ENCODE results near the gene XPO4. TPM values are rescaled to one million over a fixed set of nuclear protein-coding genes. Genes with fewer than 3 reads are reported as not detected.
"Not testable (repeated sequence)": the region's sequence is repeated elsewhere in the genome, so short reads cannot be mapped to it uniquely, and the experiment has no call there.

XPO4 gene
- total RNA-seq, 1 donor from 2014 or later: 25.5 TPM

DNA sequence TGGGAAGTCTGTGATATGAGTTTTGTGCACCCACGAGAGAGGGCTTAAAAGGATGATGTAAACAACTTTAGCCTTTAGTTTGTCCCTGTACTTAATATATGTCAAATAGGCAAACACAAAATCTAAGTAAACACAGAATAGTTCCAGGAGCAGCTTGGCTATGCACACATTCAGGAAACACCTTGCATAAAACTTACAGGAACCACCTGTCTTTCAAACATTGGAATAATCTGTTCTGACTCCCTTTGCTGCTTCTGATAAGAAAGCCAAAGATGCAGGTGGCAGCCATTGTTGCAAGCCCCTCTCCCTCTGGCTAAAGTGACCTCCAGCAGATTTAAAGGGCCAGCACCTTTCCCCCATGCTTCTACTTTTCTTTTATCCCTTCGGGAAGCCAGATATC lies 133.5 kb downstream of the XPO4 start:
- Mint-ChIP-seq H3K4me3 (ENCODE audit: low read depth) (no peak overlapping the region), H3K36me3 (ENCODE audit: low read depth) (peaks cover 56% of the 10 kb centered on the region), H3K27ac (no peak overlapping the region), H3K27me3 (ENCODE audit: low read depth) (no peaks in the 10 kb centered on the region), H3K4me1 (ENCODE audit: low read depth) (peaks cover 13% of the 10 kb centered on the region), H3K9me3 (peaks cover 39% of the 10 kb centered on the region)
- DNase-seq (ENCODE audit: low spot score): no peak
- intact Hi-C loops (cut with micrococcal nuclease): no loop called here

DNA sequence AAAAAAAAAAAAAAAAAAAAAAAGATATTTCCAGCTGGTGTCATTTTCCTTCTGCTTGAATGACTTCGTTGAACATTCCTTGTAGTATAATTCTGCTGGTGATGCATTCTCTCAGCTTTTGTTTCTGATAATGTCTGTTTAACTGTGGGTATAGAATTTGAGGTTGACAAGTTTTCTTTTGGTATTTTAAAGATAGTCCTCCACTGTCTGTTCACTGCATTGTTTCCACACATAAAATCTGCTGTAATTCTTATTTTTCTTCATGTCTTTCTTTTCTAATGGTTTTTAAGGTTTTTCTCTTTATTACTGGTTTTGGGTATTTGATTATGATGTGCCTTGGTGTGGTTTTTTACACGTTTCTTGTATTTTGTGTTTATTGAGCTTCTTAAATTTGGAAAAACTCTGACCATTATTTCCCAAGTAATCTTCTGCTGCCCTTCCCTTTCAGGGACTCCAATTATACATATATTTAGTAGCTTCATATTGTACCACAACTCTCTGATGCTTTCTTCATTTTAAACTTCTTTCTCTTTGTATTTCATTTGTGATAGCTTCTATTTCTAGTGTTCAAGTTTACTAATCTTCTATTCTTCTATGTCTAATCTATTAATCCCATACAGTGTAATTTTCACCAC lies 135.1 kb downstream of the XPO4 start:
- intact Hi-C loops (cut with micrococcal nuclease): no loop called here
- Mint-ChIP-seq H3K9me3 (peaks cover 39% of the 10 kb centered on the region), H3K27me3 (ENCODE audit: low read depth) (no peaks in the 10 kb centered on the region), H3K4me3 (ENCODE audit: low read depth) (no peak overlapping the region), H3K27ac (no peak overlapping the region), H3K4me1 (ENCODE audit: low read depth) (peaks cover 6% of the 10 kb centered on the region), H3K36me3 (ENCODE audit: low read depth) (peaks cover 49% of the 10 kb centered on the region)
- no peak for DNase-seq (ENCODE audit: low spot score)

DNA sequence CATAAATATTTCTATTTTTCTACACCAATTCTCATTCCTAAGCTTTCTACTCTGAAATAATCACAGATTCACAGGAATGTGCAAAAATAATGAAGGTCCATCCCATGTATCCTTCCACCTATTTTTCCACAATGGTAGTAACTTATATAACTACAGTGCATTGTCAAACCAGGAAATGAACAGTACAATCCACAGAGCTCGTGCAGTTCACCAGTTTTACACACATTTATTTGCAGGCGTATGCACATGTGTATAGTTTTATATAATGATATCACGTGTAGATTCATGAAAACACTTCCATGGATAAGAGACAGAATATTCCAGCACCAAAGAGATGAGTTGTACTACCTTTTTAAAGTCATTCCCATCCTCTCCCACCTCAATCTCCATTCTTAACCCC lies 141.7 kb downstream of the XPO4 start:
- no peaks in the 10 kb centered on the region for H3K4me1 Mint-ChIP-seq (ENCODE audit: low read depth)
- no peak for DNase-seq (ENCODE audit: low spot score)
- no peak overlapping the region for H3K4me3 Mint-ChIP-seq (ENCODE audit: low read depth)
- peaks cover 25% of the 10 kb centered on the region for H3K9me3 Mint-ChIP-seq
- no peaks in the 10 kb centered on the region for H3K27me3 Mint-ChIP-seq (ENCODE audit: low read depth)
- no peak overlapping the region for H3K27ac Mint-ChIP-seq
- intact Hi-C loops (cut with micrococcal nuclease): no loop called here
- peaks cover 23% of the 10 kb centered on the region for H3K36me3 Mint-ChIP-seq (ENCODE audit: low read depth)

DNA sequence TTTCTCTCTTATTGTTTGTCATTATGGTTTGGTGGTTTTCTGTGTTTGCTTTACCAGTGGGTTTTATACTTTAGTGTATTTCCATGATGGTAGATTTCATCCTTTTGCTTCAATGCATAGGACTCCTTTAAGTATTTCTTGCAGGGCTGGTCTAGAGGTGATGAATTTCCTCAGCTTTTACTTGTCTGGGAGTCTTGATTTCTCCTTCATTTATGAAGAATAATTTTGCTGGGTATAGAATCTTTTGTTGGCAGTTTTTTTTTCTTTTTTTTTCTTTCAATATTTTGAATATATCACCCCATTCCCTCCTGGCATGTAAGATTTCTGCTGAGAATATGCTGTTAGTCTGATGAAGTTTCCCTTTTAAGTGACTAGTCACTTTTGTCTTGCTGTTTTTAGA lies 148.5 kb downstream of the XPO4 start:
- Mint-ChIP-seq H3K36me3 (ENCODE audit: low read depth) (peaks cover 45% of the 10 kb centered on the region), H3K4me3 (ENCODE audit: low read depth) (no peak overlapping the region), H3K4me1 (ENCODE audit: low read depth) (no peaks in the 10 kb centered on the region), H3K27ac (no peak overlapping the region), H3K27me3 (ENCODE audit: low read depth) (no peaks in the 10 kb centered on the region), H3K9me3 (peaks cover 72% of the 10 kb centered on the region)
- intact Hi-C loops (cut with micrococcal nuclease): no loop called here
- DNase-seq (ENCODE audit: low spot score): no peak

DNA sequence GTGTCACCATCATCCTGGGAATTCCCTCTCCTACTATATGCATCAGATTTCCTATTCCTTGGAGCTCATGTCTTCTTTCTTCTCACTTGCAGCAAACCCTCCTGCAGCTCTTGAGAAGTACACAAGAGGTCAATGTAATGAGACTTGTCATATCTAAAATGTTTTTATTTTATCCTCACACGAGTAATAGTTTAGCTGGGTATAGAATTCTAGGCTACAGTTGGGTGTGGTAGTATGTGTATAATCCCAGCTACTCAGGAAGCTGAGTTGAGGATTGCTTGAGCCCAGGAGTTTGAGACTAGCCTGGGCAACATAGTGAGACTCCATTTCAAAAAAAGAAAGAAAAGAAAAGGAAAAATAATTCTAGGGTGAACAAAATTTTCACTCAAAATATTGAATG lies 153.2 kb downstream of the XPO4 start:
- DNase-seq (ENCODE audit: low spot score): no peak
- no peak overlapping the region for H3K27ac Mint-ChIP-seq
- peaks cover 35% of the 10 kb centered on the region for H3K36me3 Mint-ChIP-seq (ENCODE audit: low read depth)
- intact Hi-C loops (cut with micrococcal nuclease): no loop called here
- H3K4me3 Mint-ChIP-seq (ENCODE audit: low read depth): no peak overlapping the region
- peaks cover 69% of the 10 kb centered on the region for H3K9me3 Mint-ChIP-seq
- no peaks in the 10 kb centered on the region for H3K27me3 Mint-ChIP-seq (ENCODE audit: low read depth)
- no peaks in the 10 kb centered on the region for H3K4me1 Mint-ChIP-seq (ENCODE audit: low read depth)

DNA sequence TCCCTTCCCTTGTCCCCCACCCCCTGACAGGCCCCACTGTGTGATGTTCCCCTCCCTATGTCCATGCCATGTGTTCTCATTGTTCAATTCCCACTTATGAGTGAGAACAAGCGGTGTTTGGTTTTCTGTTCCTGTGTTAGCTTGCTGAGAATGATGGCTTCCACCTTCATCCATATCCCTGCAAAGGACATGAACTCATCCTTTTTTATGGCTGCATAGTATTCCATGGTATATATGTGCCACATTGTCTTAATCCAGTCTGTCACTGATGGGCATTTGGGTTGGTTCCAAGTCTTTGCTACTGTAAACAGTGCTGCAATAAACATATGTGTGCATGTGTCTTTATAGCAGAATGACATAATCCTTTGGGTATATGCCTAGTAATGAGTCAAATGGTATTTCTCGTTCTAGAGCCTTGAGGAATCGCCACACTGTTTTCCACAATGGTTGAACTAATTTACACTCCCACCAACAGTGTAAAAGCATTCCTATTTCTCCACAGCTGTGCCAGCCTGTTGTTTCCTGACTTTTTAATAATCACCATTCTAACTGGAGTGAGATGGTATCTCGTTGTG lies 158.6 kb downstream of the XPO4 start:
- peaks cover 15% of the 10 kb centered on the region for H3K36me3 Mint-ChIP-seq (ENCODE audit: low read depth)
- DNase-seq (ENCODE audit: low spot score); intact Hi-C loops (cut with micrococcal nuclease); H3K4me1 Mint-ChIP-seq (ENCODE audit: low read depth); H3K4me3 Mint-ChIP-seq (ENCODE audit: low read depth); H3K27ac Mint-ChIP-seq; H3K27me3 Mint-ChIP-seq (ENCODE audit: low read depth): not testable (repeated sequence)
- peaks cover 20% of the 10 kb centered on the region for H3K9me3 Mint-ChIP-seq

DNA sequence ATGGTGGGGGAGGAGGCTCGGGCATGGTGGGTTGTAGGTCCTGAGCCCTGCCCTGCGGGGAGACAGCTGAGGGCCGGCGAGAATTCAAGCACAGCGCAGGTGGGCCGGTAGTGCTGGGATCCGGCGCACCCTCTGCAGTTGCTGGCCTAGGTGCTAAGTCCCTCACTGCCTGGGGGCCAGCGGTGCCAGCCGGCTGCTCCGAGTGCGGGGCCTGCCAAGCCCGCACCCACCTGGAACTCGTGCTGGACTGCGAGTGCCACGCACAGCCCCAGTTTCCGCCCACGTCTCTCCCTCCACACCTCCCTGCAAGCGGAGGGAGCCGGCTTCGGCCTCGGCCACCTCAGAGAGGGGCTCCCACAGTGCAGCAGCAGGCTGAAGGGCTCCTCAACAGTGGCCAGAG lies 162.5 kb downstream of the XPO4 start:
- DNase-seq (ENCODE audit: low spot score): no peak
- H3K4me1 Mint-ChIP-seq (ENCODE audit: low read depth): no peaks in the 10 kb centered on the region
- no peak overlapping the region for H3K27ac Mint-ChIP-seq
- intact Hi-C loops (cut with micrococcal nuclease): no loop called here
- H3K27me3 Mint-ChIP-seq (ENCODE audit: low read depth): no peaks in the 10 kb centered on the region
- peaks cover 3% of the 10 kb centered on the region for H3K9me3 Mint-ChIP-seq
- H3K36me3 Mint-ChIP-seq (ENCODE audit: low read depth): peaks cover 3% of the 10 kb centered on the region
- H3K4me3 Mint-ChIP-seq (ENCODE audit: low read depth): no peak overlapping the region

DNA sequence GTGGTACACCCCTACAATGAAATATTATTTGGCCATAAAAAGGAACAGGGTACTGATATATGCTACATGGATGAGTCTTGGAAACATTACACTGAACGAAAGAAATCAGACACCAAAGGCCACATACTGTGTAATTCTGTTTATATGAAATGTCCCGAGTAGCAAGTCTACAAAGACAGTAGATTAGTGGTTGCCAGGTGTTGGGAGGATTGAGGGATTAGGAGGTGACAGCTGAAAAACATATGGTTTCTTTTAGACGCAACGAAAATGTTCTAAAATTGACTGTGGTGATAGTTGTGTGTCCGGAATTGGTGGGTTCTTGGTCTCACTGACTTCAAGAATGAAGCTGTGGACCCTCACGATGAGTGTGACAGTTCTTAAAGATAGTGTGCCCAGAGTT lies 163.9 kb downstream of the XPO4 start:
- Mint-ChIP-seq H3K36me3 (ENCODE audit: low read depth) (peaks cover 3% of the 10 kb centered on the region), H3K9me3 (no peaks in the 10 kb centered on the region), H3K27me3 (ENCODE audit: low read depth) (no peaks in the 10 kb centered on the region), H3K27ac (no peak overlapping the region), H3K4me3 (ENCODE audit: low read depth) (no peak overlapping the region), H3K4me1 (ENCODE audit: low read depth) (no peaks in the 10 kb centered on the region)
- no peak for DNase-seq (ENCODE audit: low spot score)
- intact Hi-C loops (cut with micrococcal nuclease): no loop called here

DNA sequence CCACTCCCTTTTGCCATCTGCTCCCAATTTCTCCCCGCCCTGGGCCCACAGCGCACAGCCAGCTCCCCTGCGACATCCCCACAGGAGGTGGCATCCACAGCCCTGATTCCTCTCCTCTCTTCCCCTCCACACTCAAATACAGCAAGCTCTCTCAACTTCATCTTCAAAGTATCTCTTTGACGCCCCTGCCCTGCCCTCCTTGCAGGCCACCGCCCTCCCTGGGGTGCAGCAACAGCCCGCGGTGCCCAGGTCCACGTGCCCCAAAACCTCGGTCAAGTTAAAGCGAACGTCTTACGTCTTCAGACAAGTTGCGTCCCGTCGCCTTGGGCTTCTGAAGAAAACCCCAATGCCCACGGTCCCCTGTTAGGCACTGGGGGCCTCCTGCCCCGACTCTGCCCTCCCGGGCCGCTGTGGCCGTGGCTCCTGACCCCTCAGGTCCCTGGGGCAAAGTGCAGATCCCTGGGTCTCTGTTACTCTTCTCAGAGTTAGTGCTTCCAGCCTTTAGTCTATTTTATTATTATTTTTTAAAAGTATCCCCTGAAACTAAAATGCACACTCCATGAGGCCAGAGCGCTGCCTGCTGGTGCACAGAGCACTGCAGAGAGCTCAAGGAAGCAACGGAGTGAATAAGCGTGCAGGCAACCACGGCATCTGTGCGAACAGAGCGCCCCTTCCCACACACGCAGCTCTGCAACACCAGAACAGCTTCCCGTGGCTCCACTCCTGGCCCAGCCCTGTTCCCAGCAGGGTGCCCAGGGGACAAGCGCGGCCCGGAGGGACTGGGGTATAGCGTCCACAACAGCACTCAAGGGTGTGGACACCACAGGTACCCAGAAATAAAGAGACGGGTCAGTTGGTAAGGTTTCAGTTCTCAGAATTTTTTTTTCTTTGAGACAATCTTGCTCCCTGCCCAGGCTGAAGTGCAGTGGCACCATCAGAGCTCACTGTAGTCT lies 172.6 kb downstream of the XPO4 start:
- DNase-seq (ENCODE audit: low spot score): no peak
- Mint-ChIP-seq H3K9me3 (no peaks in the 10 kb centered on the region), H3K4me1 (ENCODE audit: low read depth) (no peaks in the 10 kb centered on the region), H3K27me3 (ENCODE audit: low read depth) (no peaks in the 10 kb centered on the region), H3K36me3 (ENCODE audit: low read depth) (no peaks in the 10 kb centered on the region), H3K4me3 (ENCODE audit: low read depth) (no peak overlapping the region), H3K27ac (no peak overlapping the region)
- intact Hi-C loops (cut with micrococcal nuclease): no loop called here

DNA sequence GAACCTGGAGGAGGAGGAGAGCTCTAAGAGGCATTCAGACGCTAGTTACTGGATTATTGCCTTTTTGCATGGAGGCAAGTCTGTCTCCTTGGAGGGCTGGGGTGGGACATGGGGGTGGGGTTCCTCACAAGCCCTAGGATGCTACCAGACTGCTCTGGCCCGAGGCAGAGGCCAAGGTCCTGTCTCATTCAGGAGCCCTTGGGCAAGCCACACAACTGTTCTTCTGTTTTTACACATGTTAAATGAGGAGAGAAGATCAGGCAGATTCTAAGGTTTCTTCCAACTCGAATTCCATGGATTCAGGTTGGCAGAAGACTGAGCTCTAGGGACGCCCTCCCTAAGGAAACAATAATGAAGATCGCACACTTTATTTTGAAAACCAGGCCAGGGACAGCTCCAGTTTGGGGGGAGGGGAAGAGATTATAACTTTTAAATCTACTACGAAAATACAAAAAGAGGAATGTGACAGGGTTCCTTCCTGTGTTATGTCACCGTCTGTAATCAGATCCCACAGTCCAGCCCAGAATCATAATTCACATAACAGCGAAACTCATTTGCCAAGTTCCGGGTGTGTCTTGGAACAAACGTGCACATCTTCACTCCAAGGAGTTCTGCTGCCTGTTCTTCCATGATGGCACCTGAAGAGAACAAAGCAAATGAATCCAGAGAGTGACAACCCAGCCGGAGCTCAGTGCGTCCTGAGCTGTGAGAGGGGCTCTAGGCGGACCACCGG lies 173.8 kb downstream of the XPO4 start:
- no peak for DNase-seq (ENCODE audit: low spot score)
- no peaks in the 10 kb centered on the region for H3K36me3 Mint-ChIP-seq (ENCODE audit: low read depth)
- H3K4me1 Mint-ChIP-seq (ENCODE audit: low read depth): no peaks in the 10 kb centered on the region
- no peak overlapping the region for H3K27ac Mint-ChIP-seq
- intact Hi-C loops (cut with micrococcal nuclease): no loop called here
- no peak overlapping the region for H3K4me3 Mint-ChIP-seq (ENCODE audit: low read depth)
- H3K9me3 Mint-ChIP-seq: no peaks in the 10 kb centered on the region
- no peaks in the 10 kb centered on the region for H3K27me3 Mint-ChIP-seq (ENCODE audit: low read depth)

DNA sequence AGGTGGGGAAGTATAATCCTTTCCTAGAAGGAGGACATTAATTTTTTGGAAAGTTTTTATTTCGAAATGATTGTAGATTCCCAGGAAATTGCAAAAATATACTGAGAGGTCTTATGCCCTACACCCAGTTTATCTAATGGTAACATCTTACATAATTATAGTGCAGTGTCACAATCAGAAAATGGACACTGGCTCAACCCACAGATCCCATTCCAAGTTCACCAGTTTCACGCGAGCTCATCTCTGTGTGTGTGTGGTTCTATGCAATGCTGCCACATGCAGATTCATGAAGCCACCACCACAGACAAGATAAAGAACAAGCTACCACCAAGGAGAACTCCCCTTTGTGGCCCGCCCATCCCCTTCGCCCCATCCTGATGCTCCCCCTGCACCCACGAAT lies 174.7 kb downstream of the XPO4 start:
- no peak for DNase-seq (ENCODE audit: low spot score)
- H3K4me3 Mint-ChIP-seq (ENCODE audit: low read depth): no peak overlapping the region
- peaks cover 2% of the 10 kb centered on the region for H3K4me1 Mint-ChIP-seq (ENCODE audit: low read depth)
- peaks cover 2% of the 10 kb centered on the region for H3K27me3 Mint-ChIP-seq (ENCODE audit: low read depth)
- no peaks in the 10 kb centered on the region for H3K9me3 Mint-ChIP-seq
- no peak overlapping the region for H3K27ac Mint-ChIP-seq
- intact Hi-C loops (cut with micrococcal nuclease): no loop called here
- H3K36me3 Mint-ChIP-seq (ENCODE audit: low read depth): no peaks in the 10 kb centered on the region

Measured in activated T-helper 2 cell treated with anti-CD3 and anti-CD28 coated beads, Interferon-gamma antibody, Interleukin-2, Interleukin-4, amounts not matched to agents 10 μg/mL and 5 μg/mL and 100 μg/mL, durations not matched to agents 14 hours and 24 hours and 36 hours (primary cell).